Cardiac muscle cell (in vitro differentiated cells and primary cell): ENCODE data around the gene FRMD3. TPM values are rescaled to one million over a fixed set of nuclear protein-coding genes. Genes with fewer than 3 reads are reported as not detected.

Experiments used
- DNase-seq, 2 donors: peaks; one replicate each; pipeline versions ENCODE4 v3.0.0 to v3.0.0-alpha.2; 2010 to 2017; ENCODE audit warnings: low read depth in 1 of 2, low spot score in 1 of 2
- H3K27ac ChIP-seq: fragments of 200-600 bp; sonication (generic); 2 replicates; pipeline ENCODE4 v1.5.1; 2016
- H3K27me3 ChIP-seq: fragments of 200-600 bp; sonication (generic); 2 replicates; pipeline ENCODE4 v1.6.0; 2016; ENCODE audit warnings: control low read depth
- H3K36me3 ChIP-seq: fragments of 200-600 bp; sonication (generic); 2 replicates; pipeline ENCODE4 v1.5.1; 2016; ENCODE audit warnings: control low read depth
- H3K4me1 ChIP-seq: fragments of 200-600 bp; sonication (generic); 2 replicates; pipeline ENCODE4 v1.8.1; 2017; ENCODE audit warnings: low read depth, mild to moderate bottlenecking, mixed run types
- H3K4me3 ChIP-seq: fragments of 200-600 bp; sonication (generic); 2 replicates; pipeline ENCODE4 v1.5.1; 2016; ENCODE audit warnings: mild to moderate bottlenecking
- H3K9me3 ChIP-seq: fragments of 200-600 bp; sonication (generic); 2 replicates; pipeline ENCODE4 v1.5.1; 2017; ENCODE audit warnings: low read depth, mild to moderate bottlenecking, control low read depth
- CTCF ChIP-seq: IDR thresholded peaks from 2 replicates; pipeline ENCODE4 v1.5.1; 2012; ENCODE audit warnings: low read depth, mild to moderate bottlenecking, low read length
- polyA plus RNA-seq: library from polyadenylated mRNA; unstranded; fragments of >200 nt; fragmentation: Nextera tagmentation; extraction: Ambion mirVana; gene quantifications from 2 replicates; pipeline ENCODE4 v1.2.1, GENCODE V29; 2016
- total RNA-seq: library from RNA; depleted of rRNA; stranded (reverse); fragments of >200 nt; gene quantifications from 2 replicates; pipeline ENCODE4 v1.2.3, GENCODE V29; 2016

Gene FRMD3
- total and polyA plus RNA-seq, 2 experiments from 2014 or later = 61.5 to 66.4 TPM

DNA sequence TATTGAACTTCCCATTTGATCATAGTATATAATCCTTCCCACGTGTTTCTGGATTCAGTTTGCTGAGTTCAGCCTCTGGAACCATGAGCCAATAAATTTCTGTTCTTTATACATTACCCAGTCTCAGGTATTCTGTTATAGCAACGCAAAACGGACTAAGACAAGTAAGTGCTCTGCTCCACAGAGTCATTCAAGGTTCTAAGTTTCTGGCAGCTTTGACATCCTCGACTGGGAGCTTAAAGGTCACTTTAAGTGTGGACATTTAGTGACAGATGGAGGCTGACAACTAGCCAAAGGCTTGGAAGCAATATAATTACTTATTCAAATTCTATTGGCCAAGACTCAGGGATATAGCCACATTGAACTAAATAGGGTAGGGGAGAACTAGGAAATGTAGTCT lies 297.5 kb downstream of the FRMD3 start:
- TF ChIP-seq CTCF = no peak
- peaks cover 38% of the 10 kb centered on the region for H3K4me1 ChIP-seq
- H3K4me3 ChIP-seq = no peak overlapping the region
- peak overlapping the region; percentile 24 for H3K27ac ChIP-seq
- no peaks in the 10 kb centered on the region for H3K36me3 ChIP-seq
- H3K9me3 ChIP-seq = no peaks in the 10 kb centered on the region
- no peak for DNase-seq
- H3K27me3 ChIP-seq = no peaks in the 10 kb centered on the region

DNA sequence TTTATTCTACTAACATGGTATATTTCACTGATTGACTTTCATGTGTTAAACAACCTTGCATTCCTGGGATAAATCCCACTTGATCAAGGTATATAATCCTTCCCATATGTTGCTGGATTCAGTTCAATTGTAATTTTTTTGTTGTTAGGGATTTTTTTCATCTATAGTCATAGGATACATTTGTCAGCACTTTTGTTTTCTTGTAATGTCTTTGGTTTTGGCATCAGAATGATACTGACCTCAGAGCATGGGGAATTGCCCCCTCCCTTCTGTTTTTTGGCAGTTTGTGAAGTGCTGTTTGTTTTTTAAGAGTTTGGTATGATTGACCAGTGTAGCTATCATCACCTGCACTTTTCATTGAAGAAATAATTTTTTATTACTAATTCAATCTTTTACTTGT lies 298.5 kb downstream of the FRMD3 start:
- TF ChIP-seq CTCF = no peak
- no peak overlapping the region for H3K4me3 ChIP-seq
- no peaks in the 10 kb centered on the region for H3K9me3 ChIP-seq
- H3K27ac ChIP-seq = peak overlapping the region; percentile 78
- no peaks in the 10 kb centered on the region for H3K36me3 ChIP-seq
- no peaks in the 10 kb centered on the region for H3K27me3 ChIP-seq
- peak in 1 of 2 donors; percentile 57 for DNase-seq
- peaks cover 29% of the 10 kb centered on the region for H3K4me1 ChIP-seq

DNA sequence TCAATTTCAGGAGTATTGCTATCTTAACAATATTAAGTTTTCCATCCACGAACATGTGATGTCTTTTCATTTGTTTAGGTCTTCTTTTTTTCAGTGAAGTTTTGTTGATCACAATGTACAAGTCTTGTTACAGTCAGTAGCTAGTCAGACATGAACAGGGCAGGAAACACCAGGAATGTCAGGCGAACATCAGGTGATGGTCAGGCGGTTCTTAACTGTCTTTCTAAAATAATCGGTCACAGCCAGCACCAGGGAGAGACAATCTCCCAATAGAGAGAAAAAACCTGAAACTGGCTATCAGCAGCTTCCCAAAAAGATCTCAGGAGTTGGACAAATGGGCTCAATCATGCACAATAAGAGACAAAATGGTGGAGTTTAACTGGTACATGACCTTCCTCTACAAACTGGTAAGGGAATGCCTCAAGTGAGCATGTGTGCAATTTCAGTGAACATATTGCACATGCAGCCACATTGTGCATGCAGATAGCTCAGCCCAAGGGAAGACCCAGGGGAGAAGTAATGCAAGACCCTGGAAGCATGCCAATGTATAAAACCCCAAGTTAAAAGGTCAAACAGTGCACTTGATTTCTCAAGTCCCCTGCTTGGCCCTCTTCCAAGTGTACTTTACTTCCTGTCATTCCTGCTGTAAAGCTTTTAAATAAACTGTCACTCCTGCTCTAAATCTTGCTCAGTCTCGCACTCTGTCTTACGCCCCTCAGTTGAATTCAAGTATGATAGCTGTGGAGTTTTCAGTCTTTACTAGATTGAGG lies 299.1 kb downstream of the FRMD3 start:
- no peak for TF ChIP-seq CTCF
- Histone ChIP-seq H3K4me3 (no peak overlapping the region), H3K9me3 (no peaks in the 10 kb centered on the region), H3K27ac (peak overlapping the region; percentile 78), H3K4me1 (peaks cover 35% of the 10 kb centered on the region), H3K36me3 (no peaks in the 10 kb centered on the region), H3K27me3 (no peaks in the 10 kb centered on the region)
- DNase-seq = peak; percentile 64 to 85

GRCh38 chr9:83236029-83236696 lies 302.0 kb downstream of the FRMD3 start:
- no peaks in the 10 kb centered on the region for H3K36me3 ChIP-seq
- no peak overlapping the region for H3K27ac ChIP-seq
- no peak for TF ChIP-seq CTCF
- DNase-seq = no peak
- no peaks in the 10 kb centered on the region for H3K27me3 ChIP-seq
- no peaks in the 10 kb centered on the region for H3K9me3 ChIP-seq
- peaks cover 43% of the 10 kb centered on the region for H3K4me1 ChIP-seq
- no peak overlapping the region for H3K4me3 ChIP-seq

DNA sequence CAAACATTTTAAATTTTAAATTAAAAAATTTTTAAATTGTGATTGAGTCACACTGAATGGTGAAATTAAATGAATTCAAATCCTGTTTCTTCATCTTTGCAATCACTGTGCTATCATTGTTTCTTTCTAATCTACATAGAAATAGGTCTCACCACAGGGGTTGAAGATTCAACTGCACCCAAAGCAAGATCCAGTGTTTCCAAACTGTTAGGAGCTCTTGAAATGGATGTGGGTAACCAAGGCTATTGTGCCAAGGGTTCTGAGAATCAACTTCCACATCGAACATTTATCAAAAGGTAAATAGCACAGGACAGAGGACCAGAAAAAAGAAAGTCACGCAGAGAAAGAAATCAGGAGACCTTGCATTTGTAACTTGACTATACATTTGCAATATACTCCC lies 302.7 kb downstream of the FRMD3 start:
- Histone ChIP-seq H3K4me1 (peaks cover 41% of the 10 kb centered on the region), H3K36me3 (no peaks in the 10 kb centered on the region), H3K4me3 (no peak overlapping the region), H3K27me3 (no peaks in the 10 kb centered on the region), H3K27ac (no peak overlapping the region), H3K9me3 (no peaks in the 10 kb centered on the region)
- DNase-seq = no peak
- TF ChIP-seq CTCF = no peak
